Effector CD8-positive, alpha-beta T cell (primary cell): ENCODE data around the gene QTRT2.

Source experiments
- DNase-seq: peaks from one replicate; lab custom pipeline; 2025; lab: John Stamatoyannopoulos, UW

Gene QTRT2

GRCh38 chr3:114122027-114122709 is 65.6 kb downstream of the QTRT2 start:
- no peak for DNase-seq

- DNase-seq, result no peak
These were observed 69.9 kb downstream of the QTRT2 start for GRCh38 chr3:114126461-114126860.

- DNase-seq, result no peak
These were observed 71.0 kb downstream of the QTRT2 start for GRCh38 chr3:114127517-114127916.

- DNase-seq, result no peak
These were observed 71.7 kb downstream of the QTRT2 start for GRCh38 chr3:114128231-114128630.

- DNase-seq, result no peak
These were observed 72.3 kb downstream of the QTRT2 start for GRCh38 chr3:114128826-114129225.

- DNase-seq, result no peak
These were observed 76.0 kb downstream of the QTRT2 start for GRCh38 chr3:114132500-114132899.

GRCh38 chr3:114133947-114134346 is 77.4 kb downstream of the QTRT2 start:
- no peak for DNase-seq
